ENCODE results near the gene KDM5B. TPM values are rescaled to one million over a fixed set of nuclear protein-coding genes. Genes with fewer than 3 reads are reported as not detected.

KDM5B gene
- total and polyA plus RNA-seq, 12 donors: 11.7 to 75.1 (median 41.4) TPM

GRCh38 chr1:202852163-202852904 is 44.1 kb upstream of the KDM5B start:
- H3K27ac ChIP-seq: no peak overlapping the region
- DNase-seq: peak in 6 of 7 donors; percentile 37 to 66 (median 52)
- WGBS, 4 donors: 60 to 71% (median 64%) methylated on average over 14 to 15 of the region's 15 CpGs
- no peaks in the 10 kb centered on the region for H3K27me3 ChIP-seq
- no peaks in the 10 kb centered on the region for H3K9me3 ChIP-seq (replicated peaks in 1 of 3)
- TF ChIP-seq POLR2A (IDR thresholded peaks at IDR 0.05): no peak
- peak; percentile 13 to 48 (median 46) for TF ChIP-seq CTCF (IDR thresholded peaks at IDR 0.05)
- no peaks in the 10 kb centered on the region for H3K36me3 ChIP-seq (replicated peaks in 1 of 2)
- no peaks in the 10 kb centered on the region for H3K4me1 ChIP-seq (replicated peaks in 1 of 2)
- no peak overlapping the region for H3K4me3 ChIP-seq
- intact Hi-C loops (cut with DNase I): no loop called here

- Histone ChIP-seq H3K4me1 (replicated peaks in 1 of 2) (no peaks in the 10 kb centered on the region), H3K27ac (no peak overlapping the region), H3K27me3 (no peaks in the 10 kb centered on the region), H3K9me3 (replicated peaks in 1 of 3) (no peaks in the 10 kb centered on the region), H3K36me3 (replicated peaks in 1 of 2) (no peaks in the 10 kb centered on the region), H3K4me3 (no peak overlapping the region)
- intact Hi-C loops (cut with DNase I): no loop called here
- TF ChIP-seq POLR2A (IDR thresholded peaks at IDR 0.05) (no peak), CTCF (IDR thresholded peaks at IDR 0.05) (no peak)
- WGBS, 4 donors: 89 to 94% (median 92%) methylated on average over 6 to 7 of the region's 7 CpGs
- no peak for DNase-seq
Observed at GRCh38 chr1:202850593-202851362, 42.6 kb upstream of the KDM5B start.

GRCh38 chr1:202848191-202848542 is 39.9 kb upstream of the KDM5B start:
- Histone ChIP-seq H3K27ac (no peak overlapping the region), H3K4me3 (no peak overlapping the region), H3K4me1 (replicated peaks in 1 of 2) (no peaks in the 10 kb centered on the region), H3K27me3 (no peaks in the 10 kb centered on the region), H3K36me3 (replicated peaks in 1 of 2) (no peaks in the 10 kb centered on the region), H3K9me3 (replicated peaks in 1 of 3) (no peaks in the 10 kb centered on the region)
- TF ChIP-seq POLR2A (IDR thresholded peaks at IDR 0.05) (no peak), CTCF (IDR thresholded peaks at IDR 0.05) (no peak)
- 43 to 63% (median 52%) methylated on average over 2 of the region's 2 CpGs for WGBS, 4 donors
- DNase-seq: no peak
- intact Hi-C loops (cut with DNase I): no loop called here

GRCh38 chr1:202844935-202845334 is 36.7 kb upstream of the KDM5B start:
- WGBS, 4 donors: 59 to 81% (median 68%) methylated on average over 4 to 6 of the region's 6 CpGs
- TF ChIP-seq POLR2A (IDR thresholded peaks at IDR 0.05): no peak
- no peak for TF ChIP-seq CTCF (IDR thresholded peaks at IDR 0.05)
- Histone ChIP-seq H3K4me1 (replicated peaks in 1 of 2) (no peaks in the 10 kb centered on the region), H3K36me3 (replicated peaks in 1 of 2) (no peaks in the 10 kb centered on the region), H3K27ac (no peak overlapping the region), H3K4me3 (no peak overlapping the region), H3K9me3 (replicated peaks in 1 of 3) (no peaks in the 10 kb centered on the region), H3K27me3 (no peaks in the 10 kb centered on the region)
- no peak for DNase-seq
- intact Hi-C loops (cut with DNase I): no loop called here
